GM12878 (cell line): Measurements from ENCODE around the gene OGFR. TPM values are rescaled to one million over a fixed set of nuclear protein-coding genes. Genes with fewer than 3 reads are reported as not detected.

Experiments
- ATAC-seq: fragments of 200-7000 bp; cut with Tn5 transposase; 3 replicates; pipeline ENCODE4 v1.9.1; 2020; ENCODE audit warnings: mild to moderate bottlenecking, moderate library complexity
- BruUV-seq: library from RNA; stranded (reverse); fragments of 400-500 nt; replicated peaks from 2 replicates; lab custom pipeline; 2021; lab: Mats Ljungman, UMichigan
- CTCF ChIA-PET: fragments of 300-600 bp; sonication (Branson Sonifier 250); formaldehyde crosslinking; extraction: SDS; loops from one replicate; lab custom pipeline; 2021; ENCODE audit warnings: inconsistent platforms; lab: Yijun Ruan, JAX
- POLR2A ChIA-PET: fragments of 350-600 bp; formaldehyde crosslinking; extraction: SDS; loops from one replicate; lab custom pipeline; 2021; ENCODE audit warnings: inconsistent platforms; lab: Charles Lee
- RAD21 ChIA-PET: fragments of 300-600 bp; sonication (Branson Sonifier 250); formaldehyde crosslinking; loops from one replicate; lab custom pipeline; 2023; ENCODE audit warnings: antibody characterized with exemption; ENCODE audit not compliant: unreplicated experiment; lab: Charles Lee
- SMC1A ChIA-PET: fragments of 300-600 bp; sonication (Branson Sonifier 250); formaldehyde crosslinking; loops from one replicate; lab custom pipeline; 2023; ENCODE audit not compliant: unreplicated experiment, uncharacterized antibody; lab: Charles Lee
- DNase-seq: peaks from one replicate; pipeline ENCODE4 v3.0.0-alpha.2; 2011; ENCODE audit warnings: low read depth, low spot score
- FAIRE-seq: peaks from 3 replicates; lab custom pipeline; 2011; peaks lifted over from hg19 to GRCh38; lab: Jason Lieb, UNC
- H2AFZ ChIP-seq: 2 replicates; pipeline ENCODE4 v1.6.0; 2011; ENCODE audit warnings: low read depth, low read length, control low read depth; ENCODE audit not compliant: control insufficient read depth
- H3K27ac ChIP-seq: 2 replicates; pipeline ENCODE4 v1.5.1; 2011; ENCODE audit warnings: control low read depth; ENCODE audit not compliant: control insufficient read depth, insufficient read depth
- H3K27me3 ChIP-seq, 2 experiments: replicated peaks in 1 of 2; 2 replicates each; pipeline versions ENCODE4 v1.6.0 to v1.6.1; 2011; ENCODE audit warnings: low read length in 1 of 2; ENCODE audit not compliant: control insufficient read depth in 2 of 2, insufficient read depth in 2 of 2
- H3K36me3 ChIP-seq, 2 experiments: 2 replicates each; pipeline ENCODE4 v1.5.1; 2011; ENCODE audit warnings: low read length in 1 of 2; ENCODE audit not compliant: control insufficient read depth in 2 of 2, insufficient read depth in 2 of 2
- H3K4me1 ChIP-seq: 2 replicates; pipeline ENCODE4 v1.6.1; 2011; ENCODE audit warnings: mild to moderate bottlenecking, low read length, moderate library complexity, mixed read lengths; ENCODE audit not compliant: control insufficient read depth, insufficient read depth
- H3K4me2 ChIP-seq: 2 replicates; pipeline ENCODE4 v1.6.0; 2011; ENCODE audit warnings: control low read depth; ENCODE audit not compliant: control insufficient read depth, insufficient read depth
- H3K4me3 ChIP-seq: fragments of 200-600 bp; sonication (generic); 2 replicates; pipeline ENCODE4 v1.5.1; 2016
- H3K79me2 ChIP-seq: 2 replicates; pipeline ENCODE4 v1.6.0; 2011; ENCODE audit warnings: low read length; ENCODE audit not compliant: control insufficient read depth, insufficient read depth
- H3K9ac ChIP-seq: 2 replicates; pipeline ENCODE4 v1.8.0; 2011; ENCODE audit warnings: low read length, control low read depth, mixed read lengths; ENCODE audit not compliant: control insufficient read depth, insufficient read depth
- H3K9me3 ChIP-seq: replicated peaks from 3 replicates; pipeline ENCODE4 v1.5.1; 2011; ENCODE audit warnings: mild to moderate bottlenecking, low read length; ENCODE audit not compliant: control insufficient read depth, insufficient read depth
- H4K20me1 ChIP-seq: 2 replicates; pipeline ENCODE4 v1.6.0; 2011; ENCODE audit not compliant: control insufficient read depth, insufficient read depth
- BACH1 ChIP-seq: fragments of 450-650 bp; IDR thresholded peaks from 2 replicates; pipeline ENCODE4 v1.6.1; 2017; ENCODE audit warnings: mild to moderate bottlenecking, borderline replicate concordance
- CBFB ChIP-seq: IDR thresholded peaks from 2 replicates; pipeline ENCODE4 v1.6.1; 2016; ENCODE audit warnings: antibody characterized with exemption, low read depth
- CHD1 ChIP-seq: IDR thresholded peaks from 2 replicates; pipeline ENCODE4 v1.6.1; 2012; ENCODE audit warnings: low read depth, low read length, improper control_type of control experiment
- EED ChIP-seq: sonication (generic); IDR thresholded peaks from 2 replicates; pipeline ENCODE4 v1.6.1; 2016; ENCODE audit warnings: antibody characterized with exemption, low read depth
- FOXK2 ChIP-seq: fragments of 450-650 bp; IDR thresholded peaks from 2 replicates; pipeline ENCODE4 v1.6.1; 2017; ENCODE audit warnings: mild to moderate bottlenecking, moderate library complexity
- FOXM1 ChIP-seq: IDR thresholded peaks from 2 replicates; pipeline ENCODE4 v1.6.1; 2012; ENCODE audit warnings: low read depth, mild to moderate bottlenecking, inconsistent platforms, low read length, moderate library complexity
- MLLT1 ChIP-seq: fragments of 450-650 bp; IDR thresholded peaks from 2 replicates; pipeline ENCODE4 v1.6.1; 2016; ENCODE audit warnings: mild to moderate bottlenecking
- POLR2A ChIP-seq: IDR thresholded peaks from 2 replicates; pipeline ENCODE4 v1.6.1; 2011; ENCODE audit warnings: low read depth, mild to moderate bottlenecking, low read length
- RB1 ChIP-seq: fragments of 450-650 bp; formaldehyde crosslinking; IDR thresholded peaks from 2 replicates; pipeline ENCODE4 v1.6.1; 2017; ENCODE audit warnings: mild to moderate bottlenecking, borderline replicate concordance
- RBBP5 ChIP-seq: fragments of 200-600 bp; sonication (generic); conservative IDR thresholded peaks from 2 replicates; pipeline ENCODE4 v1.6.1; 2016
- RUNX3 ChIP-seq: IDR thresholded peaks from 2 replicates; pipeline ENCODE4 v1.6.1; 2012; ENCODE audit warnings: low read length, inconsistent platforms
- WGBS: methylation state at CpG from one replicate; pipeline ENCODE4 v1.1.6; 2016; ENCODE audit warnings: low lambda C conversion rate; ENCODE audit not compliant: insufficient replicate concordance, insufficient coverage; ENCODE audit errors: missing lambda C conversion rate; 5-methylcytosine and 5-hydroxymethylcytosine counted together
- in situ Hi-C: fragments of 300-500 bp; cut with MboI; formaldehyde crosslinking; loops from 9 replicates; pipeline ENCODE4 v1.14.3; 2018; ENCODE audit warnings: mixed read lengths
- intact Hi-C: fragments of 100-400 bp; cut with micrococcal nuclease; formaldehyde crosslinking; loops from one replicate; pipeline ENCODE4 v1.14.2; 2022; ENCODE audit not compliant: unreplicated experiment
- polyA plus RNA-seq, 11 experiments: library from polyadenylated mRNA; depleted of rRNA in 4 of 11; unstranded in 6 of 11; stranded (reverse) in 5 of 11; fragments of >200 nt; fragmentation: Nextera tagmentation in 4 of 11; fragmentation: Illumina TruSeq in 1 of 11; extraction: Ambion mirVana in 4 of 11; extraction: Trizol in 1 of 11; gene quantifications; 1 replicate in 1 of 11; 2 replicates in 10 of 11; pipeline versions ENCODE4 v1.2.1 to v1.2.3, GENCODE V29; 2011 to 2016; ENCODE audit warnings: inconsistent platforms in 2 of 11, missing spikeins in 2 of 11, low read depth in 1 of 11
- total RNA-seq, 4 experiments: library from RNA; depleted of rRNA in 3 of 4; stranded (reverse); fragments of >200 nt in 3 of 4; fragmentation: Illumina TruSeq in 1 of 4; extraction: Trizol in 1 of 4; gene quantifications; 2 replicates each; pipeline versions ENCODE4 v1.2.1 to v1.2.3, GENCODE V29; 2013 to 2021

OGFR gene
- total and polyA plus RNA-seq, 10 of the 15 experiments (the other 5 are each of a cell fraction or from before 2014, with no cell fraction given), result 0.72 to 62.1 (median 27.3) TPM

GRCh38 chr20:62795023-62795761, 9.4 kb upstream of the OGFR start (continued):
- TF ChIP-seq RUNX3, result peak; percentile 19; the same call in 1 of the 2 replicates
- no peak for TF ChIP-seq FOXM1
- TF ChIP-seq RBBP5, result no peak
- peak; percentile 17; the same call in 1 of the 2 replicates for TF ChIP-seq EED
- no peak for TF ChIP-seq RB1
- TF ChIP-seq POLR2A, result peak; percentile 67; the same call in 1 of the 2 replicates
- 0 out of 2 replicates have a peak, but pooled peaks have one; percentile 31 for TF ChIP-seq CBFB
- TF ChIP-seq BACH1, result peak; percentile 66

- ChIA-PET CTCF (interaction anchor here (5.0 kb wide), 1 partner anchor 10 kb away, joined by 43 read pairs; no protein-coding TSS in a partner anchor), RAD21 (interaction anchor here (0.6 to 1.2 kb wide), 3 partner anchors 11 to 155 kb away, joined by 3 to 5 read pairs (median 3); partner anchors contain the start of gene SLCO4A1), SMC1A (interaction anchor here (0.8 kb wide), 1 partner anchor 11 kb away, joined by 3 read pairs; no protein-coding TSS in a partner anchor), POLR2A (interaction anchor here (0.6 to 3.1 kb wide), 8 partner anchors 8 to 177 kb away, joined by 3 to 19 read pairs (median 6); partner anchors contain the start of genes GID8, OGFR and SLCO4A1)
- TF ChIP-seq CHD1, result no peak
- 0 out of 2 replicates have a peak, but pooled peaks have one; percentile 24 for TF ChIP-seq MLLT1
- TF ChIP-seq FOXK2, result peak; percentile 13; the same call in 1 of the 2 replicates
- FAIRE-seq (no peak), ATAC-seq (no peak; the same call in 1 of the 3 replicates), DNase-seq (no peak)
- Histone ChIP-seq H3K4me1 (peaks cover 17% of the 10 kb centered on the region), H3K9ac (peak overlapping the region; percentile 65), H4K20me1 (no peaks in the 10 kb centered on the region), H3K27ac (peak overlapping the region; percentile 71; the same call in 1 of the 2 replicates), H3K79me2 (peaks cover 7% of the 10 kb centered on the region), H3K4me2 (peak overlapping the region; percentile 84), H3K9me3 (no peaks in the 10 kb centered on the region), H2AFZ (peak overlapping the region; percentile 83; the same call in 1 of the 2 replicates), H3K36me3 (peaks cover 5 to 11% of the 10 kb centered on the region in 2 experiments), H3K4me3 (peak overlapping the region; percentile 78), H3K27me3 (no peaks in the 10 kb centered on the region; a peak in 1 of 4 replicates)
- in situ Hi-C loops (loop anchor here (10.0 kb wide), 1 partner anchor 142 kb away; no protein-coding TSS in a partner anchor), intact Hi-C loops (no loop called here)
- 41% methylated on average over 23 of the region's 53 CpGs for WGBS
- no TSS peak for BruUV-seq
Observed at GRCh38 chr20:62796699-62797491, 7.7 kb upstream of the OGFR start.
